Fibroblast of lung (primary cell): ENCODE data around the gene USP44.

Experiments used
- EZH2 ChIP-seq: IDR thresholded peaks from 2 replicates; pipeline ENCODE4 v1.5.1; 2012; ENCODE audit warnings: low read length, control low read depth, mild to moderate bottlenecking; ENCODE audit errors: missing control alignments
- TF ChIP-seq, protein P1 (sequence below), 2 donors: IDR thresholded peaks in 1 of 2; conservative IDR thresholded peaks in 1 of 2; 1 replicate in 1 of 2; 2 replicates in 1 of 2; pipeline ENCODE4 v1.5.1; 2011 to 2012; ENCODE audit warnings: low read length in 2 of 2, control low read depth in 1 of 2, inconsistent platforms in 1 of 2, low read depth in 1 of 2, mild to moderate bottlenecking in 1 of 2

- TF ChIP-seq, protein P1, sequence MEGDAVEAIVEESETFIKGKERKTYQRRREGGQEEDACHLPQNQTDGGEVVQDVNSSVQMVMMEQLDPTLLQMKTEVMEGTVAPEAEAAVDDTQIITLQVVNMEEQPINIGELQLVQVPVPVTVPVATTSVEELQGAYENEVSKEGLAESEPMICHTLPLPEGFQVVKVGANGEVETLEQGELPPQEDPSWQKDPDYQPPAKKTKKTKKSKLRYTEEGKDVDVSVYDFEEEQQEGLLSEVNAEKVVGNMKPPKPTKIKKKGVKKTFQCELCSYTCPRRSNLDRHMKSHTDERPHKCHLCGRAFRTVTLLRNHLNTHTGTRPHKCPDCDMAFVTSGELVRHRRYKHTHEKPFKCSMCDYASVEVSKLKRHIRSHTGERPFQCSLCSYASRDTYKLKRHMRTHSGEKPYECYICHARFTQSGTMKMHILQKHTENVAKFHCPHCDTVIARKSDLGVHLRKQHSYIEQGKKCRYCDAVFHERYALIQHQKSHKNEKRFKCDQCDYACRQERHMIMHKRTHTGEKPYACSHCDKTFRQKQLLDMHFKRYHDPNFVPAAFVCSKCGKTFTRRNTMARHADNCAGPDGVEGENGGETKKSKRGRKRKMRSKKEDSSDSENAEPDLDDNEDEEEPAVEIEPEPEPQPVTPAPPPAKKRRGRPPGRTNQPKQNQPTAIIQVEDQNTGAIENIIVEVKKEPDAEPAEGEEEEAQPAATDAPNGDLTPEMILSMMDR (conservative IDR thresholded peaks at IDR 0.05 in 1 of 2, IDR thresholded peaks at IDR 0.05 in 1 of 2; ENCODE audit: low read depth in 1 of 2, low read length in 2 of 2): no peak
- TF ChIP-seq EZH2: no peak
Measured at GRCh38 chr12:95492462-95492861, 58.8 kb downstream of the USP44 start.
